H9 (cell line): ENCODE measurements around the gene ANAPC10. TPM values are rescaled to one million over a fixed set of nuclear protein-coding genes. Genes with fewer than 3 reads are reported as not detected.

ENCODE experiments used
- DNase-seq: peaks from one replicate; pipeline ENCODE4 v3.0.0-alpha.2; 2017
- H2AFZ ChIP-seq: one replicate; pipeline ENCODE4 v1.6.1; 2013; ENCODE audit warnings: mild to moderate bottlenecking, low read length, control low read depth, moderate library complexity
- H2AK5ac ChIP-seq: 2 replicates; pipeline ENCODE4 v1.6.1; 2013; ENCODE audit warnings: low read length, control low read depth, mixed read lengths; ENCODE audit not compliant: insufficient read length
- H2BK120ac ChIP-seq: one replicate; pipeline ENCODE4 v1.6.1; 2013; ENCODE audit warnings: low read depth, mild to moderate bottlenecking, low read length, control low read depth, inconsistent platforms; ENCODE audit not compliant: poor library complexity, severe bottlenecking
- H2BK12ac ChIP-seq: 2 replicates; pipeline ENCODE4 v1.6.1; 2013; ENCODE audit warnings: low read length, control low read depth, mixed read lengths, low read depth; ENCODE audit not compliant: insufficient read length
- H2BK15ac ChIP-seq: 2 replicates; pipeline ENCODE4 v1.6.1; 2013; ENCODE audit warnings: low read depth, low read length, control low read depth
- H2BK20ac ChIP-seq: one replicate; pipeline ENCODE4 v1.6.1; 2013; ENCODE audit warnings: low read depth, mild to moderate bottlenecking, low read length, control low read depth, inconsistent platforms; ENCODE audit not compliant: poor library complexity, severe bottlenecking
- H2BK5ac ChIP-seq: 2 replicates; pipeline ENCODE4 v1.6.1; 2013; ENCODE audit warnings: low read length, control low read depth, mixed read lengths; ENCODE audit not compliant: insufficient read length
- H3K14ac ChIP-seq: 2 replicates; pipeline ENCODE4 v1.6.1; 2013; ENCODE audit warnings: low read length, control low read depth; ENCODE audit not compliant: insufficient read depth
- H3K18ac ChIP-seq: 2 replicates; pipeline ENCODE4 v1.6.1; 2013; ENCODE audit warnings: low read depth, mild to moderate bottlenecking, mixed read lengths, low read length, control low read depth; ENCODE audit not compliant: insufficient read length
- H3K23ac ChIP-seq: 2 replicates; pipeline ENCODE4 v1.6.1; 2013; ENCODE audit warnings: low read length, control low read depth, mixed read lengths, low read depth; ENCODE audit not compliant: insufficient read length
- H3K23me2 ChIP-seq: 2 replicates; pipeline ENCODE4 v1.6.1; 2013; ENCODE audit warnings: low read depth, mild to moderate bottlenecking, mixed read lengths, low read length, control low read depth; ENCODE audit not compliant: insufficient read length, poor library complexity, severe bottlenecking
- H3K27ac ChIP-seq: 2 replicates; pipeline ENCODE4 v1.5.1; 2013; ENCODE audit warnings: low read length, control low read depth, mixed read lengths, low read depth; ENCODE audit not compliant: insufficient read length
- H3K27me3 ChIP-seq: 2 replicates; pipeline ENCODE4 v1.6.1; 2013; ENCODE audit warnings: low read length, control low read depth, inconsistent platforms; ENCODE audit not compliant: insufficient read depth
- H3K4ac ChIP-seq: 2 replicates; pipeline ENCODE4 v1.6.1; 2013; ENCODE audit warnings: low read depth, mild to moderate bottlenecking, control low read depth, inconsistent platforms, low read length, moderate library complexity
- H3K4me1 ChIP-seq: 2 replicates; pipeline ENCODE4 v1.6.1; 2013; ENCODE audit warnings: low read length, control low read depth, inconsistent platforms; ENCODE audit not compliant: insufficient read depth
- H3K4me2 ChIP-seq: 2 replicates; pipeline ENCODE4 v1.6.1; 2013; ENCODE audit warnings: low read length, control low read depth, mixed read lengths; ENCODE audit not compliant: insufficient read length, insufficient read depth
- H3K56ac ChIP-seq: 2 replicates; pipeline ENCODE4 v1.6.1; 2013; ENCODE audit warnings: low read depth, mild to moderate bottlenecking, mixed read lengths, low read length, control low read depth; ENCODE audit not compliant: insufficient read length
- H3K79me1 ChIP-seq: 2 replicates; pipeline ENCODE4 v1.6.1; 2013; ENCODE audit warnings: low read depth, mild to moderate bottlenecking, moderate library complexity, low read length, control low read depth, inconsistent platforms; ENCODE audit not compliant: insufficient read depth, poor library complexity, severe bottlenecking
- H3K79me2 ChIP-seq: 2 replicates; pipeline ENCODE4 v1.6.1; 2013; ENCODE audit warnings: low read length, control low read depth, inconsistent platforms; ENCODE audit not compliant: insufficient read depth
- H3K9ac ChIP-seq: 2 replicates; pipeline ENCODE4 v1.6.1; 2013; ENCODE audit warnings: low read length, control low read depth, mixed read lengths; ENCODE audit not compliant: insufficient read length; ENCODE audit errors: extremely low read depth
- H3K9me3 ChIP-seq: one replicate; pipeline ENCODE4 v1.6.1; 2013; ENCODE audit warnings: low read depth, low read length, inconsistent platforms; ENCODE audit not compliant: control insufficient read depth
- H3T11ph ChIP-seq: one replicate; pipeline ENCODE4 v1.6.1; 2013; ENCODE audit warnings: mild to moderate bottlenecking, low read length, control low read depth, inconsistent platforms
- H4K20me1 ChIP-seq: one replicate; pipeline ENCODE4 v1.6.1; 2013; ENCODE audit not compliant: control insufficient read depth, insufficient read length, insufficient read depth
- H4K5ac ChIP-seq: 2 replicates; pipeline ENCODE4 v1.6.1; 2013; ENCODE audit warnings: low read depth, mild to moderate bottlenecking, mixed read lengths, low read length, control low read depth; ENCODE audit not compliant: insufficient read length
- H4K8ac ChIP-seq: replicated peaks from 2 replicates; pipeline ENCODE4 v1.6.1; 2013; ENCODE audit warnings: low read length, control low read depth, mixed read lengths, low read depth; ENCODE audit not compliant: insufficient read length
- H4K91ac ChIP-seq: 2 replicates; pipeline ENCODE4 v1.6.1; 2013; ENCODE audit warnings: low read depth, mild to moderate bottlenecking, moderate library complexity, mixed read lengths, low read length, control low read depth; ENCODE audit not compliant: insufficient read length
- H3K27ac Mint-ChIP-seq, 3 experiments: 2 replicates in 2 of 3; 3 replicates in 1 of 3; pipeline ENCODE4 v1.8.0; 2020 to 2021; ENCODE audit warnings: mixed read lengths in 3 of 3, mild to moderate bottlenecking in 1 of 3, moderate library complexity in 1 of 3
- H3K27me3 Mint-ChIP-seq: 2 replicates; pipeline ENCODE4 v1.8.0; 2021; ENCODE audit warnings: low read depth, mild to moderate bottlenecking, moderate library complexity, mixed read lengths
- H3K36me3 Mint-ChIP-seq, 3 experiments: 2 replicates in 2 of 3; 3 replicates in 1 of 3; pipeline ENCODE4 v1.8.0; 2020 to 2021; ENCODE audit warnings: low read depth in 3 of 3, mixed read lengths in 3 of 3; ENCODE audit not compliant: insufficient read depth in 1 of 3
- H3K4me1 Mint-ChIP-seq, 2 experiments: 2 replicates each; pipeline ENCODE4 v1.8.0; 2020; ENCODE audit warnings: mixed read lengths in 2 of 2
- H3K4me3 Mint-ChIP-seq, 2 experiments: 2 replicates in 1 of 2; 3 replicates in 1 of 2; pipeline ENCODE4 v1.8.0; 2020 to 2021; ENCODE audit warnings: mild to moderate bottlenecking in 2 of 2, mixed read lengths in 2 of 2, moderate library complexity in 1 of 2
- H3K9me3 Mint-ChIP-seq, 2 experiments: 2 replicates in 1 of 2; 3 replicates in 1 of 2; pipeline ENCODE4 v1.8.0; 2020; ENCODE audit warnings: mild to moderate bottlenecking in 2 of 2, mixed read lengths in 2 of 2, moderate library complexity in 1 of 2
- WGBS: extraction: QIAGEN DNeasy Blood & Tissue Kit; methylation state at CpG from one replicate; pipeline ENCODE4 v1.1.7; 2013; ENCODE audit warnings: missing lambda C conversion rate, low lambda C conversion rate, mixed read lengths; ENCODE audit not compliant: insufficient read length; ENCODE audit errors: extremely low coverage; 5-methylcytosine and 5-hydroxymethylcytosine counted together
- total RNA-seq: library from RNA; stranded (reverse); gene quantifications from 2 replicates; pipeline ENCODE4 v1.2.1, GENCODE V29; 2021
- TF ChIP-seq, protein P1 (sequence below): fragments of 200-600 bp; sonication (generic); conservative IDR thresholded peaks from 3 replicates; pipeline ENCODE4 v1.8.0; 2021; ENCODE audit warnings: antibody characterized with exemption, mild to moderate bottlenecking

The ANAPC10 gene
- total RNA-seq, 1 experiment from 2014 or later = 25.3 TPM

DNA sequence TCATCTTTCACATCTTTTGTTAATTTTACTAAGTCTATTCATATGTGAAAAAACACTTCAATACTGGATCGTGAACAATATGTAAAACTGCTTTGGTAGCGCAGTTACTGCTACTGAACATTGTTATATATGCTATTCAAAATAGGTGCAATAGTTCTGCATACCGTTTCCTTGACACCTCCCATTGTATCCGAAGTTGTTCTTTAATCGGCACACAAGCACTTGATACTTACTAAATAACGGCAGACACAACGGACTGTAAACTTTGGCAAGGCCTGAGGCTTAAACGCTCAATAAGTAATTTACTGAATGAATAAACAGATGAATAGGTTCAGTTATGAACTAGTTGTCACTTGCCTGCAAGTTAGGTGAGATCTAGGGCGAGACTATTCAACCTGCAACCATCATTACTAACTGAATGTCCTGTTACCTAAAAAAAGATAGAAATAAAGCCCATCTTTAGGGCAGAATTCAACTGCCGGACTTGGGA lies 620 bp downstream of the ANAPC10 start:
- WGBS = no CpG with 5 or more reads among the region's 10 CpGs
- H3K79me1 ChIP-seq = peaks cover 7% of the 10 kb centered on the region
- peak overlapping the region; percentile 98 for H3K9ac ChIP-seq
- DNase-seq = no peak
- peaks cover 5% of the 10 kb centered on the region for H3K23me2 ChIP-seq
- no peak overlapping the region for H4K5ac ChIP-seq
- H3K27me3 Mint-ChIP-seq = no peaks in the 10 kb centered on the region
- no peak overlapping the region for H3K18ac ChIP-seq
- H3K27me3 ChIP-seq = no peaks in the 10 kb centered on the region
- no peak overlapping the region; the same call in 1 of the 2 replicates for H3K14ac ChIP-seq
- peaks cover 10 to 15% of the 10 kb centered on the region in 2 experiments for H3K4me1 Mint-ChIP-seq
- no peak overlapping the region for H3K23ac ChIP-seq
- peak overlapping the region; percentile 98 to 99 for H3K4me3 Mint-ChIP-seq
- H4K91ac ChIP-seq = no peak overlapping the region
- H3T11ph ChIP-seq = no peak overlapping the region
- no peak overlapping the region for H2BK120ac ChIP-seq
- H3K27ac ChIP-seq = peak overlapping the region; percentile 86
- no peak overlapping the region for H2BK15ac ChIP-seq
- H3K4me1 ChIP-seq = no peaks in the 10 kb centered on the region
- no peak overlapping the region for H2BK12ac ChIP-seq
- H3K79me2 ChIP-seq = peaks cover 35% of the 10 kb centered on the region
- H3K4me2 ChIP-seq = peak overlapping the region; percentile 95
- no peaks in the 10 kb centered on the region for H3K9me3 ChIP-seq
- H2BK5ac ChIP-seq = no peak overlapping the region
- peaks cover 3 to 8% of the 10 kb centered on the region in 2 experiments; a peak in 2 of 5 replicates for H3K9me3 Mint-ChIP-seq
- H2AK5ac ChIP-seq = no peak overlapping the region
- peak overlapping the region; percentile 70 for H4K8ac ChIP-seq
- no peak overlapping the region for H2BK20ac ChIP-seq
- peaks cover 30 to 33% (median 33%) of the 10 kb centered on the region in 3 experiments for H3K36me3 Mint-ChIP-seq
- H3K27ac Mint-ChIP-seq = peak overlapping the region; percentile 98 to 100 (median 99)
- TF ChIP-seq, protein P1, sequence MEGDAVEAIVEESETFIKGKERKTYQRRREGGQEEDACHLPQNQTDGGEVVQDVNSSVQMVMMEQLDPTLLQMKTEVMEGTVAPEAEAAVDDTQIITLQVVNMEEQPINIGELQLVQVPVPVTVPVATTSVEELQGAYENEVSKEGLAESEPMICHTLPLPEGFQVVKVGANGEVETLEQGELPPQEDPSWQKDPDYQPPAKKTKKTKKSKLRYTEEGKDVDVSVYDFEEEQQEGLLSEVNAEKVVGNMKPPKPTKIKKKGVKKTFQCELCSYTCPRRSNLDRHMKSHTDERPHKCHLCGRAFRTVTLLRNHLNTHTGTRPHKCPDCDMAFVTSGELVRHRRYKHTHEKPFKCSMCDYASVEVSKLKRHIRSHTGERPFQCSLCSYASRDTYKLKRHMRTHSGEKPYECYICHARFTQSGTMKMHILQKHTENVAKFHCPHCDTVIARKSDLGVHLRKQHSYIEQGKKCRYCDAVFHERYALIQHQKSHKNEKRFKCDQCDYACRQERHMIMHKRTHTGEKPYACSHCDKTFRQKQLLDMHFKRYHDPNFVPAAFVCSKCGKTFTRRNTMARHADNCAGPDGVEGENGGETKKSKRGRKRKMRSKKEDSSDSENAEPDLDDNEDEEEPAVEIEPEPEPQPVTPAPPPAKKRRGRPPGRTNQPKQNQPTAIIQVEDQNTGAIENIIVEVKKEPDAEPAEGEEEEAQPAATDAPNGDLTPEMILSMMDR = no peak; the same call in 2 of the 3 replicates
- H3K4ac ChIP-seq = no peak overlapping the region
- no peak overlapping the region for H2AFZ ChIP-seq
- H3K56ac ChIP-seq = no peak overlapping the region
- H4K20me1 ChIP-seq = no peaks in the 10 kb centered on the region
